Smooth muscle cell (in vitro differentiated cells): ENCODE data around the gene KDSR. TPM values are rescaled to one million over a fixed set of nuclear protein-coding genes. Genes with fewer than 3 reads are reported as not detected.

Experiments used
- DNase-seq: peaks from one replicate; lab custom pipeline; 2025; ENCODE audit not compliant: unreplicated experiment; lab: John Stamatoyannopoulos, UW
- H2AFZ ChIP-seq: fragments of 200-600 bp; sonication (generic); 2 replicates; pipeline ENCODE4 v1.6.0; 2016; ENCODE audit warnings: antibody characterized with exemption, low read depth, mild to moderate bottlenecking
- H3F3A ChIP-seq: fragments of 200-600 bp; sonication (generic); 2 replicates; pipeline ENCODE4 v1.6.0; 2017; ENCODE audit warnings: antibody characterized with exemption, low read depth
- H3K27ac ChIP-seq: fragments of 200-600 bp; sonication (generic); 2 replicates; pipeline ENCODE4 v1.5.1; 2016; ENCODE audit warnings: low read depth, mild to moderate bottlenecking
- H3K27me3 ChIP-seq: fragments of 200-600 bp; sonication (generic); 2 replicates; pipeline ENCODE4 v1.6.1; 2016; ENCODE audit warnings: low read depth, mild to moderate bottlenecking
- H3K36me3 ChIP-seq: fragments of 200-600 bp; sonication (generic); 2 replicates; pipeline ENCODE4 v1.5.1; 2016; ENCODE audit warnings: low read depth
- H3K4me1 ChIP-seq: fragments of 200-600 bp; sonication (generic); 2 replicates; pipeline ENCODE4 v1.5.1; 2016; ENCODE audit warnings: low read depth
- H3K4me2 ChIP-seq: fragments of 200-600 bp; sonication (generic); 2 replicates; pipeline ENCODE4 v1.6.0; 2016; ENCODE audit warnings: mild to moderate bottlenecking
- H3K4me3 ChIP-seq: fragments of 200-600 bp; sonication (generic); 2 replicates; pipeline ENCODE4 v1.5.1; 2016; ENCODE audit warnings: mild to moderate bottlenecking
- H3K79me2 ChIP-seq: fragments of 200-600 bp; sonication (generic); 2 replicates; pipeline ENCODE4 v1.6.0; 2016; ENCODE audit warnings: low read depth, mild to moderate bottlenecking
- H3K9ac ChIP-seq: fragments of 200-600 bp; sonication (generic); 2 replicates; pipeline ENCODE4 v1.6.0; 2016; ENCODE audit warnings: low read depth
- H3K9me3 ChIP-seq: fragments of 200-600 bp; sonication (generic); replicated peaks from 2 replicates; pipeline ENCODE4 v1.5.1; 2016; ENCODE audit warnings: low read depth
- H4K20me1 ChIP-seq: fragments of 200-600 bp; sonication (generic); 2 replicates; pipeline ENCODE4 v1.6.0; 2016; ENCODE audit warnings: low read depth
- CTCF ChIP-seq: fragments of 200-600 bp; sonication (generic); IDR thresholded peaks from 2 replicates; pipeline ENCODE4 v1.5.1; 2017; ENCODE audit warnings: borderline replicate concordance, mild to moderate bottlenecking, antibody characterized with exemption; ENCODE audit not compliant: insufficient read depth, poor library complexity, severe bottlenecking
- WGBS: methylation state at CpG from one replicate; pipeline ENCODE4 v1.1.7; 2016; ENCODE audit warnings: low lambda C conversion rate; 5-methylcytosine and 5-hydroxymethylcytosine counted together
- polyA plus RNA-seq: library from polyadenylated mRNA; unstranded; fragments of >200 nt; fragmentation: Nextera tagmentation; extraction: Ambion mirVana; gene quantifications from 2 replicates; pipeline ENCODE4 v1.2.1, GENCODE V29; 2016
- total RNA-seq: library from RNA; depleted of rRNA; stranded (reverse); fragments of >200 nt; gene quantifications from 2 replicates; pipeline ENCODE4 v1.2.3, GENCODE V29; 2014

The KDSR gene
- total and polyA plus RNA-seq, 2 experiments from 2014 or later = 34.5 to 47.4 TPM

- H3K4me1 ChIP-seq = no peaks in the 10 kb centered on the region
- no peak for TF ChIP-seq CTCF
- H3K27ac ChIP-seq = no peak overlapping the region
- H3K9ac ChIP-seq = no peak overlapping the region
- H3F3A ChIP-seq = no peaks in the 10 kb centered on the region
- no peaks in the 10 kb centered on the region for H3K27me3 ChIP-seq
- no peaks in the 10 kb centered on the region for H3K79me2 ChIP-seq
- no peak overlapping the region for H3K4me3 ChIP-seq
- H3K9me3 ChIP-seq = no peaks in the 10 kb centered on the region
- H3K4me2 ChIP-seq = no peak overlapping the region
- H2AFZ ChIP-seq = no peak overlapping the region
- H4K20me1 ChIP-seq = no peaks in the 10 kb centered on the region
- DNase-seq = no peak
- WGBS = 89% methylated on average over 2 of the region's 2 CpGs
- H3K36me3 ChIP-seq = no peaks in the 10 kb centered on the region
Measured at GRCh38 chr18:63377275-63377980, 10.4 kb upstream of the KDSR start.

- DNase-seq = no peak
- Histone ChIP-seq H3K9me3 (no peaks in the 10 kb centered on the region), H3K4me1 (no peaks in the 10 kb centered on the region), H3K4me3 (no peak overlapping the region), H2AFZ (no peak overlapping the region), H3K27me3 (no peaks in the 10 kb centered on the region), H3K9ac (no peak overlapping the region), H3K36me3 (no peaks in the 10 kb centered on the region), H3F3A (no peaks in the 10 kb centered on the region), H3K79me2 (no peaks in the 10 kb centered on the region), H3K27ac (no peak overlapping the region), H3K4me2 (no peak overlapping the region), H4K20me1 (no peaks in the 10 kb centered on the region)
- 80% methylated on average over 2 of the region's 2 CpGs for WGBS
- no peak for TF ChIP-seq CTCF
Measured at GRCh38 chr18:63376538-63376937, 9.5 kb upstream of the KDSR start.

GRCh38 chr18:63374540-63374939, 7.5 kb upstream of the KDSR start:
- Histone ChIP-seq H4K20me1 (no peaks in the 10 kb centered on the region), H3K9me3 (no peaks in the 10 kb centered on the region), H3K4me1 (no peaks in the 10 kb centered on the region), H3K27me3 (no peaks in the 10 kb centered on the region), H3K4me2 (no peak overlapping the region), H3K36me3 (no peaks in the 10 kb centered on the region), H3K79me2 (no peaks in the 10 kb centered on the region), H3K9ac (no peak overlapping the region), H2AFZ (no peak overlapping the region), H3F3A (no peaks in the 10 kb centered on the region), H3K4me3 (no peak overlapping the region), H3K27ac (no peak overlapping the region)
- 91% methylated on average over 1 of the region's 1 CpG for WGBS
- no peak for TF ChIP-seq CTCF
- no peak for DNase-seq

- 87% methylated on average over 1 of the region's 1 CpG for WGBS
- Histone ChIP-seq H2AFZ (no peak overlapping the region), H3K4me3 (no peak overlapping the region), H3K79me2 (no peaks in the 10 kb centered on the region), H3K36me3 (no peaks in the 10 kb centered on the region), H3K4me2 (no peak overlapping the region), H3K4me1 (no peaks in the 10 kb centered on the region), H3K9ac (no peak overlapping the region), H3F3A (no peaks in the 10 kb centered on the region), H3K9me3 (no peaks in the 10 kb centered on the region), H3K27me3 (no peaks in the 10 kb centered on the region), H4K20me1 (no peaks in the 10 kb centered on the region), H3K27ac (no peak overlapping the region)
- TF ChIP-seq CTCF = no peak
- DNase-seq = no peak
Measured at GRCh38 chr18:63373161-63373560, 6.2 kb upstream of the KDSR start.
